HepG2 (cell line): ENCODE data around the gene PSMD9. TPM values are rescaled to one million over a fixed set of nuclear protein-coding genes. Genes with fewer than 3 reads are reported as not detected.
A peak's percentile ranks its signal among the peaks of the same experiment; 100 is the strongest.

Experiments
- ARHGAP35 ChIP-seq: sonication (generic); formaldehyde crosslinking; IDR thresholded peaks from 2 replicates; pipeline ENCODE4 v1.9.0; 2022; ENCODE audit warnings: mild to moderate bottlenecking, inconsistent platforms, moderate library complexity, missing genetic modification reagents, borderline replicate concordance
- CC2D1A ChIP-seq: sonication (generic); formaldehyde crosslinking; IDR thresholded peaks from 2 replicates; pipeline ENCODE4 v1.8.1; 2023; ENCODE audit warnings: mild to moderate bottlenecking, missing genetic modification reagents
- CCDC6 ChIP-seq: sonication (generic); formaldehyde crosslinking; IDR thresholded peaks from 2 replicates; pipeline ENCODE4 v1.8.1; 2022; ENCODE audit warnings: mild to moderate bottlenecking, missing genetic modification reagents, moderate library complexity
- DRAP1 ChIP-seq: IDR thresholded peaks from 2 replicates; pipeline ENCODE4 v1.6.1; 2016; ENCODE audit warnings: missing genetic modification reagents, missing compliant biosample characterization
- HNF1A ChIP-seq, 2 experiments: sonication (generic) in 1 of 2; formaldehyde crosslinking in 1 of 2; IDR thresholded peaks; 2 replicates each; pipeline versions ENCODE4 v1.4.0 to v1.6.1; 2016 to 2020; ENCODE audit warnings: borderline replicate concordance in 1 of 2, low read depth in 1 of 2, mild to moderate bottlenecking in 1 of 2, missing genetic modification reagents in 1 of 2
- NAIF1 ChIP-seq: sonication (generic); formaldehyde crosslinking; IDR thresholded peaks from 2 replicates; pipeline ENCODE4 v1.5.0; 2020; ENCODE audit warnings: mild to moderate bottlenecking, missing genetic modification reagents, borderline replicate concordance
- NFE2L2 ChIP-seq: fragments of 150-350 bp; IDR thresholded peaks from 2 replicates; pipeline ENCODE4 v1.6.1; 2014; ENCODE audit warnings: low read length
- TCF12 ChIP-seq, 2 experiments: fragments of 450-650 bp in 1 of 2; sonication (generic) in 1 of 2; formaldehyde crosslinking in 1 of 2; IDR thresholded peaks; 2 replicates each; pipeline versions ENCODE4 v1.6.1 to v1.8.0; 2017 to 2022; ENCODE audit warnings: antibody characterized with exemption in 1 of 2, mild to moderate bottlenecking in 1 of 2, missing genetic modification reagents in 1 of 2, moderate library complexity in 1 of 2
- ZFP41 ChIP-seq: sonication (generic); formaldehyde crosslinking; IDR thresholded peaks from 2 replicates; pipeline ENCODE4 v1.4.0; 2020; ENCODE audit warnings: mild to moderate bottlenecking, missing genetic modification reagents, borderline replicate concordance
- ZNF224 ChIP-seq: sonication (generic); formaldehyde crosslinking; IDR thresholded peaks from 2 replicates; pipeline ENCODE4 v1.5.0; 2020; ENCODE audit warnings: mild to moderate bottlenecking, missing genetic modification reagents
- ZNF232 ChIP-seq: sonication (generic); formaldehyde crosslinking; IDR thresholded peaks from 2 replicates; pipeline ENCODE4 v1.4.0; 2020; ENCODE audit warnings: missing genetic modification reagents, borderline replicate concordance
- ZNF329 ChIP-seq: sonication (generic); formaldehyde crosslinking; IDR thresholded peaks from 2 replicates; pipeline ENCODE4 v1.9.0; 2021; ENCODE audit warnings: low read depth, mild to moderate bottlenecking, missing genetic modification reagents
- ZNF598 ChIP-seq: sonication (generic); formaldehyde crosslinking; IDR thresholded peaks from 2 replicates; pipeline ENCODE4 v1.5.1; 2020; ENCODE audit warnings: mild to moderate bottlenecking, missing genetic modification reagents, borderline replicate concordance
- ZNF670 ChIP-seq: sonication (generic); formaldehyde crosslinking; IDR thresholded peaks from 2 replicates; pipeline ENCODE4 v1.8.0; 2022; ENCODE audit warnings: mild to moderate bottlenecking, missing genetic modification reagents, borderline replicate concordance
- ZNF790 ChIP-seq: sonication (generic); formaldehyde crosslinking; IDR thresholded peaks from 2 replicates; pipeline ENCODE4 v1.8.0; 2022; ENCODE audit warnings: missing genetic modification reagents, mild to moderate bottlenecking, borderline replicate concordance
- polyA plus RNA-seq, 8 experiments: library from polyadenylated mRNA; depleted of rRNA in 3 of 8; stranded (reverse) in 7 of 8; unstranded in 1 of 8; fragments of >200 nt; fragmentation: Illumina TruSeq in 4 of 8; extraction: Trizol in 4 of 8; gene quantifications; 2 replicates each; pipeline versions ENCODE4 v1.2.1 to v1.2.3, GENCODE V29; 2011 to 2016; ENCODE audit warnings: low read depth in 4 of 8, missing spikeins in 1 of 8, mixed read lengths in 1 of 8; ENCODE audit not compliant: insufficient read depth in 1 of 8
- total RNA-seq, 5 experiments: library from RNA; depleted of rRNA; stranded (reverse); fragments of >200 nt; fragmentation: Illumina TruSeq; extraction: Trizol; gene quantifications; 2 replicates each; pipeline ENCODE4 v1.2.3, GENCODE V29; 2016; ENCODE audit warnings: low read depth in 1 of 5
- TF ChIP-seq, protein P1 (sequence below): sonication (generic); formaldehyde crosslinking; IDR thresholded peaks from 2 replicates; pipeline ENCODE4 v1.4.0; 2020; ENCODE audit warnings: missing genetic modification reagents
- TF ChIP-seq, protein P2 (sequence below): sonication (generic); formaldehyde crosslinking; IDR thresholded peaks from 2 replicates; pipeline ENCODE4 v1.4.0; 2020; ENCODE audit warnings: mild to moderate bottlenecking, missing genetic modification reagents
- TF ChIP-seq, protein P3 (sequence below): sonication (generic); IDR thresholded peaks from 2 replicates; pipeline ENCODE4 v1.6.1; 2016; ENCODE audit warnings: low read depth, borderline replicate concordance

Gene PSMD9
- total and polyA plus RNA-seq, 2 of the 13 experiments (the other 11 are each of a cell fraction or from before 2014, with no cell fraction given): 41.4 to 61.1 TPM

DNA sequence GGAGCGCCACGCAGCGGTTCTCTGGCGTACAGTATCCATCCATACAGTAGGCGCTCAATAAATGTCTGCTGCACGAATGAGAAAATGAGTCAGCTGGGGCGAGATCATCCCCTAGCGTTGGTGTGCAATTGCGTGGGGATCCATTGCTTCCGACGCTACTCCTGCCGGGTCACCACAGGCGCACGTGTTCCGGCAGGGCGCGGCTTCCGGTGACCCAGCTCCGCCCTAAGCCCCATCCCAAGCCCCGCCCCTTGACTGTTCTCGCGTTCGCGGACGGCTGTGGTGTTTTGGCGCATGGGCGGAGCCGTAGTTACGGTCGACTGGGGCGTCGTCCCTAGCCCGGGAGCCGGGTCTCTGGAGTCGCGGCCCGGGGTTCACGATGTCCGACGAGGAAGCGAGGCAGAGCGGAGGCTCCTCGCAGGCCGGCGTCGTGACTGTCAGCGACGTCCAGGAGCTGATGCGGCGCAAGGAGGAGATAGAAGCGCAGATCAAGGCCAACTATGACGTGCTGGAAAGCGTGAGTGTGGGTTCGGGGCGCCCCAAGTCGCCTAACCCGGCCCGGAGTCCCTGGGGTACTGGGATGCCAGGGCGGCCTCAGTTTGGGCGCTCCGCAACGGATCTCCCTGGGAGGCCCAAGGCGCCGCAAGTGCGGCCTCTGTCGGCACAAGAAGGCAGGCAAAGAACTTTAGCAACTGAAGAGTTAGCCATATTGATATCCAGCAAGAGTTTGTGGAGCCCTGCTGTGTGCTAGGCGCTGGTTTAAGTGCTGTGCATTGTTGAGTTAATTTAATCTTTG is at the start of gene PSMD9 (continued):
- TF ChIP-seq HNF1A (IDR thresholded peaks at IDR 0.05; ENCODE audit: low read depth) (no peak), HNF1A (CRISPR knock-in tag; IDR thresholded peaks at IDR 0.05; ENCODE audit: borderline replicate concordance) (peak; percentile 89; the same call in 1 of the 2 replicates), ZNF224 (CRISPR knock-in tag) (peak; percentile 39; the same call in 1 of the 2 replicates), ZNF232 (CRISPR knock-in tag) (no peak; the same call in 1 of the 2 replicates), ZNF670 (CRISPR knock-in tag) (no peak; the same call in 1 of the 2 replicates), ZNF598 (CRISPR knock-in tag) (peak; percentile 91; the same call in 1 of the 2 replicates), TCF12 (IDR thresholded peaks at IDR 0.05) (no peak), TCF12 (CRISPR knock-in tag; IDR thresholded peaks at IDR 0.05) (peak; percentile 56; the same call in 1 of the 2 replicates), ZNF329 (CRISPR knock-in tag) (no peak), ARHGAP35 (CRISPR knock-in tag) (peak; percentile 68; the same call in 1 of the 2 replicates), CC2D1A (CRISPR knock-in tag) (no peak), ZNF790 (peak; percentile 89; the same call in 1 of the 2 replicates), CCDC6 (CRISPR knock-in tag) (peak; percentile 92), NAIF1 (CRISPR knock-in tag) (no peak), ZFP41 (CRISPR knock-in tag) (no peak; the same call in 1 of the 2 replicates), NFE2L2 (0 out of 2 replicates have a peak, but pooled peaks have one; percentile 0), DRAP1 (CRISPR knock-in tag) (peak; percentile 63; the same call in 1 of the 2 replicates)
- TF ChIP-seq, protein P1, sequence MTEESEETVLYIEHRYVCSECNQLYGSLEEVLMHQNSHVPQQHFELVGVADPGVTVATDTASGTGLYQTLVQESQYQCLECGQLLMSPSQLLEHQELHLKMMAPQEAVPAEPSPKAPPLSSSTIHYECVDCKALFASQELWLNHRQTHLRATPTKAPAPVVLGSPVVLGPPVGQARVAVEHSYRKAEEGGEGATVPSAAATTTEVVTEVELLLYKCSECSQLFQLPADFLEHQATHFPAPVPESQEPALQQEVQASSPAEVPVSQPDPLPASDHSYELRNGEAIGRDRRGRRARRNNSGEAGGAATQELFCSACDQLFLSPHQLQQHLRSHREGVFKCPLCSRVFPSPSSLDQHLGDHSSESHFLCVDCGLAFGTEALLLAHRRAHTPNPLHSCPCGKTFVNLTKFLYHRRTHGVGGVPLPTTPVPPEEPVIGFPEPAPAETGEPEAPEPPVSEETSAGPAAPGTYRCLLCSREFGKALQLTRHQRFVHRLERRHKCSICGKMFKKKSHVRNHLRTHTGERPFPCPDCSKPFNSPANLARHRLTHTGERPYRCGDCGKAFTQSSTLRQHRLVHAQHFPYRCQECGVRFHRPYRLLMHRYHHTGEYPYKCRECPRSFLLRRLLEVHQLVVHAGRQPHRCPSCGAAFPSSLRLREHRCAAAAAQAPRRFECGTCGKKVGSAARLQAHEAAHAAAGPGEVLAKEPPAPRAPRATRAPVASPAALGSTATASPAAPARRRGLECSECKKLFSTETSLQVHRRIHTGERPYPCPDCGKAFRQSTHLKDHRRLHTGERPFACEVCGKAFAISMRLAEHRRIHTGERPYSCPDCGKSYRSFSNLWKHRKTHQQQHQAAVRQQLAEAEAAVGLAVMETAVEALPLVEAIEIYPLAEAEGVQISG (CRISPR knock-in tag): no peak; the same call in none of the 2 replicates
- TF ChIP-seq, protein P2, sequence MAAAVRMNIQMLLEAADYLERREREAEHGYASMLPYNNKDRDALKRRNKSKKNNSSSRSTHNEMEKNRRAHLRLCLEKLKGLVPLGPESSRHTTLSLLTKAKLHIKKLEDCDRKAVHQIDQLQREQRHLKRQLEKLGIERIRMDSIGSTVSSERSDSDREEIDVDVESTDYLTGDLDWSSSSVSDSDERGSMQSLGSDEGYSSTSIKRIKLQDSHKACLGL (CRISPR knock-in tag): peak; percentile 86
- TF ChIP-seq, protein P3, sequence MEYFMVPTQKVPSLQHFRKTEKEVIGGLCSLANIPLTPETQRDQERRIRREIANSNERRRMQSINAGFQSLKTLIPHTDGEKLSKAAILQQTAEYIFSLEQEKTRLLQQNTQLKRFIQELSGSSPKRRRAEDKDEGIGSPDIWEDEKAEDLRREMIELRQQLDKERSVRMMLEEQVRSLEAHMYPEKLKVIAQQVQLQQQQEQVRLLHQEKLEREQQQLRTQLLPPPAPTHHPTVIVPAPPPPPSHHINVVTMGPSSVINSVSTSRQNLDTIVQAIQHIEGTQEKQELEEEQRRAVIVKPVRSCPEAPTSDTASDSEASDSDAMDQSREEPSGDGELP: peak; percentile 94
